HCT116 (cell line): Measurements from ENCODE around the gene TGFBR3L. TPM values are rescaled to one million over a fixed set of nuclear protein-coding genes. Genes with fewer than 3 reads are reported as not detected.
A peak's percentile ranks its signal among the peaks of the same experiment; 100 is the strongest.

Source experiments
- ATAC-seq: fragments of 200-7000 bp; cut with Tn5 transposase; 2 replicates; pipeline ENCODE4 v1.9.1; 2020; ENCODE audit warnings: mild to moderate bottlenecking, moderate library complexity
- BruUV-seq: library from RNA; stranded (reverse); fragments of 400-500 nt; replicated peaks from 2 replicates; lab custom pipeline; 2021; lab: Mats Ljungman, UMichigan
- CTCF ChIA-PET: fragments of 300-600 bp; sonication (Branson Sonifier 250); formaldehyde crosslinking; loops from one replicate; lab custom pipeline; 2021; ENCODE audit warnings: antibody characterized with exemption; lab: Charles Lee
- POLR2A ChIA-PET: fragments of 300-600, 350-600 bp; sonication (Branson Sonifier 250); formaldehyde crosslinking; loops from one replicate; lab custom pipeline; 2021; ENCODE audit warnings: antibody characterized with exemption; lab: Charles Lee
- RAD21 ChIA-PET, 2 experiments: fragments of 300-600 bp; sonication (Branson Sonifier 250); formaldehyde crosslinking; loops; one replicate each; lab custom pipeline; 2023; ENCODE audit warnings: low total read pairs in 2 of 2; ENCODE audit not compliant: uncharacterized antibody in 2 of 2, unreplicated experiment in 2 of 2, low non-redundant PET in 1 of 2; lab: Charles Lee
- DNase-seq: peaks from one replicate; pipeline ENCODE4 v3.0.0-alpha.2; 2010; ENCODE audit warnings: low read depth, low spot score
- H2AFZ ChIP-seq: fragments of 200-600 bp; shearing (Covaris generic), sonication (generic); 2 replicates; pipeline ENCODE4 v1.6.1; 2017; ENCODE audit warnings: low read depth, mixed run types, mixed read lengths, antibody characterized with exemption, low read length; ENCODE audit not compliant: poor library complexity, severe bottlenecking
- H3K27ac ChIP-seq: 2 replicates; pipeline ENCODE4 v1.5.1; 2012; ENCODE audit warnings: low read depth, low read length
- H3K27me3 ChIP-seq: fragments of 200-600 bp; sonication (generic); 2 replicates; pipeline ENCODE4 v1.6.1; 2016; ENCODE audit warnings: mixed run types, low read length, mixed read lengths; ENCODE audit not compliant: insufficient read depth
- H3K36me3 ChIP-seq, 2 experiments: fragments of 200-500 bp in 1 of 2; fragments of 200-600 bp in 1 of 2; sonication (Bioruptor generic) in 1 of 2; sonication (generic) in 1 of 2; 2 replicates each; pipeline versions ENCODE4 v1.5.1 to v1.6.1; 2014 to 2016; ENCODE audit warnings: low read length in 2 of 2, inconsistent platforms in 1 of 2, mixed read lengths in 1 of 2, mixed run types in 1 of 2; ENCODE audit not compliant: insufficient read depth in 2 of 2, control insufficient read depth in 1 of 2
- H3K4me1 ChIP-seq, 2 experiments: fragments of 200-600 bp in 1 of 2; sonication (generic) in 1 of 2; 2 replicates each; pipeline versions ENCODE4 v1.5.1 to v1.6.1; 2012 to 2017; ENCODE audit warnings: low read length in 2 of 2, inconsistent platforms in 1 of 2, mild to moderate bottlenecking in 1 of 2, mixed read lengths in 1 of 2, mixed run types in 1 of 2, moderate library complexity in 1 of 2; ENCODE audit not compliant: insufficient read depth in 2 of 2, control insufficient read depth in 1 of 2
- H3K4me2 ChIP-seq: fragments of 200-600 bp; sonication (generic); 2 replicates; pipeline ENCODE4 v1.6.1; 2017; ENCODE audit warnings: mixed run types, low read length, mixed read lengths
- H3K4me3 ChIP-seq, 2 experiments: fragments of 200-600 bp in 1 of 2; sonication (generic) in 1 of 2; replicated peaks in 1 of 2; 2 replicates each; pipeline ENCODE4 v1.5.1; 2011 to 2016; ENCODE audit warnings: low read length in 2 of 2, control low read depth in 1 of 2, low read depth in 1 of 2, mild to moderate bottlenecking in 1 of 2, mixed read lengths in 1 of 2, mixed run types in 1 of 2
- H3K79me2 ChIP-seq: fragments of 200-600 bp; sonication (generic); 2 replicates; pipeline ENCODE4 v1.6.1; 2017; ENCODE audit warnings: mild to moderate bottlenecking, mixed run types, low read length, moderate library complexity, mixed read lengths; ENCODE audit not compliant: insufficient read depth
- H3K9ac ChIP-seq: fragments of 200-600 bp; sonication (generic); 2 replicates; pipeline ENCODE4 v1.6.1; 2016; ENCODE audit warnings: low read length, mixed read lengths
- H3K9me2 ChIP-seq: fragments of 200-600 bp; sonication (generic), shearing (Covaris generic); 2 replicates; pipeline ENCODE4 v1.6.1; 2017; ENCODE audit warnings: mixed run types, mild to moderate bottlenecking, moderate library complexity; ENCODE audit not compliant: insufficient read depth
- H3K9me3 ChIP-seq, 2 experiments: fragments of 200-500 bp in 1 of 2; fragments of 200-600 bp in 1 of 2; sonication (Bioruptor generic) in 1 of 2; sonication (generic) in 1 of 2; 2 replicates each; pipeline ENCODE4 v1.6.1; 2014 to 2017; ENCODE audit warnings: low read length in 2 of 2, mixed read lengths in 2 of 2, inconsistent platforms in 1 of 2, low read depth in 1 of 2, mild to moderate bottlenecking in 1 of 2, mixed run types in 1 of 2, moderate library complexity in 1 of 2; ENCODE audit not compliant: control insufficient read depth in 1 of 2, insufficient read depth in 1 of 2
- H4K20me1 ChIP-seq: fragments of 200-600 bp; sonication (generic), shearing (Covaris generic); 2 replicates; pipeline ENCODE4 v1.6.1; 2017; ENCODE audit warnings: mixed run types, mild to moderate bottlenecking, moderate library complexity; ENCODE audit not compliant: insufficient read depth
- CBX3 ChIP-seq: IDR thresholded peaks from 2 replicates; pipeline ENCODE4 v1.6.1; 2012; ENCODE audit warnings: low read depth
- POLR2AphosphoS5 ChIP-seq: IDR thresholded peaks from 2 replicates; pipeline ENCODE4 v1.6.1; 2011; ENCODE audit warnings: mild to moderate bottlenecking, low read depth, low read length, moderate library complexity
- SIN3A ChIP-seq: IDR thresholded peaks from 2 replicates; pipeline ENCODE4 v1.6.1; 2012; ENCODE audit warnings: low read depth
- YY1 ChIP-seq: IDR thresholded peaks from 2 replicates; pipeline ENCODE4 v1.6.1; 2011; ENCODE audit warnings: low read length, low read depth, moderate library complexity, mild to moderate bottlenecking; ENCODE audit not compliant: insufficient replicate concordance; ENCODE audit errors: extremely low read depth
- intact Hi-C: fragments of 100-400 bp; cut with micrococcal nuclease; formaldehyde crosslinking; loops from 2 replicates; pipeline ENCODE4 v1.10.0; 2022
- total RNA-seq: library from RNA; stranded (reverse); gene quantifications from one replicate; pipeline ENCODE4 v1.2.1, GENCODE V29; 2021; ENCODE audit not compliant: unreplicated experiment
- TF ChIP-seq, protein P1 (sequence below): IDR thresholded peaks from 2 replicates; pipeline ENCODE4 v1.6.1; 2011; ENCODE audit warnings: mild to moderate bottlenecking, low read length, moderate library complexity; ENCODE audit not compliant: insufficient replicate concordance; ENCODE audit errors: extremely low read depth

The TGFBR3L gene
- total RNA-seq, 1 experiment from 2014 or later = 30.9 TPM

DNA sequence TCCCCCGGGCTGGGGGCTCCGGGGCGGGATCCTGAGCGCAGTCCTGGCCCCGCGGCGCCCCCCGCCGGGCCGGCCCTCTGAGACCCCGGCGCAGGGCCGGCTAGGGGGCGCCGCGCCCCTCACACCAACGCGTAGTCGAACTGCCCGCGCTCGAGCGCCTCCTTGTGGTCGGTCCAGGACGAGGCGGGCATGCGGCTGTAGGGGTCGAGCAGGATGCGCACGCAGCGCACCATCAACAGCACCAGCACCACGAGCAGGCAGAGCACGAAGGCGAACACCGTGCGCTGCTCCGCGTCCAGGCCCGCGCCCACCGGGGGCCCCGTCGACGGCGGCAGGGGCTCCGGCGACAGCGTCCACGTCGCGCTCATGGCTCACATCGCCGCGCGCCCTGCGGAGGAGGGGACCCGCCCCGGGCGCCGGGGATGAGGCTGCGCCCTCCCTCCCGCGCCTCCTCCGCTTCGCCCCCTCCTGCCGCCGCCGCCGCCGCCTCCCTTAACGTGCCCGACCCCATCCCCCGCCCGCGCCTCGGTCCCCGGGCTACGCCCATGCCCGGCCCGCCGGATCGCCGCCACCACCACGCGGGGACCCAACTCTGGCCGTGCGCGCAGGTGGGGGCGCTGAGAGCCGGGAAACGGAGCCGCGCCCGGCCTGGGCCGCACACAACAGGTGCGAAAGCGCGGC, 10.7 kb downstream of the TGFBR3L start (continued):
- TF ChIP-seq, protein P1, sequence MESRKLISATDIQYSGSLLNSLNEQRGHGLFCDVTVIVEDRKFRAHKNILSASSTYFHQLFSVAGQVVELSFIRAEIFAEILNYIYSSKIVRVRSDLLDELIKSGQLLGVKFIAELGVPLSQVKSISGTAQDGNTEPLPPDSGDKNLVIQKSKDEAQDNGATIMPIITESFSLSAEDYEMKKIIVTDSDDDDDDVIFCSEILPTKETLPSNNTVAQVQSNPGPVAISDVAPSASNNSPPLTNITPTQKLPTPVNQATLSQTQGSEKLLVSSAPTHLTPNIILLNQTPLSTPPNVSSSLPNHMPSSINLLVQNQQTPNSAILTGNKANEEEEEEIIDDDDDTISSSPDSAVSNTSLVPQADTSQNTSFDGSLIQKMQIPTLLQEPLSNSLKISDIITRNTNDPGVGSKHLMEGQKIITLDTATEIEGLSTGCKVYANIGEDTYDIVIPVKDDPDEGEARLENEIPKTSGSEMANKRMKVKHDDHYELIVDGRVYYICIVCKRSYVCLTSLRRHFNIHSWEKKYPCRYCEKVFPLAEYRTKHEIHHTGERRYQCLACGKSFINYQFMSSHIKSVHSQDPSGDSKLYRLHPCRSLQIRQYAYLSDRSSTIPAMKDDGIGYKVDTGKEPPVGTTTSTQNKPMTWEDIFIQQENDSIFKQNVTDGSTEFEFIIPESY = no peak
- peak; percentile 39 for TF ChIP-seq POLR2AphosphoS5
- TF ChIP-seq YY1 = no peak
- TF ChIP-seq, all 23 proteins: peak for 4

DNA sequence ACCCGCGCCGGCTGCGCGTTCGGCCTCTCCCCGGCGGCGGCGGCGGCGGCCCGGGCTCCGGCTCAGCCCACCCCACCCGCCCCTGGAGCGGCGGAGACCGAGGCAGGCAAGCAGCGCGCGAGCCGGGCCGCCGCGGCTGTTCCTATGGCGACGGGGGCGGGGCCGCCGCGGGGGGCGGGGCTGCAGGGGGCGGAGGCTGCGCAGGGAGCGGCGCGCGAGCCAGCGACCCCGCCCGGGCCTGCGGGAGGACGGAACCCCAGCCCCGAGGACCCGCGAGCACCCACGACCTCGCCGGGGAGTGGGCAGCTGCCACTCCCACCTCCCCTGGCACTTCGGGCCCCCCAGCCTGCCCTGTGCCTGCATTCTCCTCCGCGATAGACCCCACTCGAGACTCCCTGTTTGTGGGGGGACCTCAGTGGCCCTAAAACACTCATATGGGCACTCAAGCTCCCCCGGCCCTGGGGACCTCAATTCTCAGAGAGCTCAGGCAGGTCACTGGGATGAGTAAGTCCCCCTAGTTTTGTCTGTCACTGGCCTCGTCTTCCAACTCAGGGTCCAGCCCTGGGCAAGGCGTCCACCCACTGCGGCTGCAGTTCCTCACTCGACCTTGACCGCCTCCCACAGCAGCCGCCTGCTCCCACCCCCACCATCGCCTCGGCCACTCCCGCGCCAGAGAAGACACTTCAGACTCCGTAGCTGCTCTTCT, 11.5 kb downstream of the TGFBR3L start, which contains the start of gene CTXN1:
Gene CTXN1 (minus strand): TSS at position 115 of the 706 bp plus-strand sequence. CDS start 597 bp downstream, outside the sequence.
- intact Hi-C loops = no loop called here
- Histone ChIP-seq H3K4me1 (peaks cover 29 to 59% of the 10 kb centered on the region in 2 experiments), H3K36me3 (peaks cover 3 to 17% of the 10 kb centered on the region in 2 experiments), H3K27me3 (no peaks in the 10 kb centered on the region), H3K79me2 (no peaks in the 10 kb centered on the region; the same call in 1 of the 2 replicates), H4K20me1 (no peaks in the 10 kb centered on the region), H3K4me2 (peak within 1 kb of the TSS; percentile 90), H3K9ac (peak within 1 kb of the TSS; percentile 56), H3K9me2 (no peaks in the 10 kb centered on the region), H3K27ac (peak within 1 kb of the TSS; percentile 71), H2AFZ (no peak within 1 kb of the TSS), H3K9me3 (no peaks in the 10 kb centered on the region), H3K4me3 (peak within 1 kb of the TSS; percentile 40 to 52)
- DNase-seq (no peak), ATAC-seq (peak; percentile 66)
- BruUV-seq = no TSS peak
- RAD21 ChIA-PET = no interaction called here
- POLR2A ChIA-PET = interaction anchor here (1.3 kb wide), 1 partner anchor 18 kb away, joined by 4 read pairs; the partner anchor contains the start of gene TIMM44
- TF ChIP-seq POLR2AphosphoS5 (peak; percentile 34), CBX3 (no peak), SIN3A (0 out of 2 replicates have a peak, but pooled peaks have one; percentile 34)
- CTCF ChIA-PET = interaction anchor here (0.7 kb wide), 1 partner anchor 57 kb away, joined by 3 read pairs; no protein-coding TSS in a partner anchor
